ENCODE measurements around the gene ARL6IP4.

The ARL6IP4 gene

DNA sequence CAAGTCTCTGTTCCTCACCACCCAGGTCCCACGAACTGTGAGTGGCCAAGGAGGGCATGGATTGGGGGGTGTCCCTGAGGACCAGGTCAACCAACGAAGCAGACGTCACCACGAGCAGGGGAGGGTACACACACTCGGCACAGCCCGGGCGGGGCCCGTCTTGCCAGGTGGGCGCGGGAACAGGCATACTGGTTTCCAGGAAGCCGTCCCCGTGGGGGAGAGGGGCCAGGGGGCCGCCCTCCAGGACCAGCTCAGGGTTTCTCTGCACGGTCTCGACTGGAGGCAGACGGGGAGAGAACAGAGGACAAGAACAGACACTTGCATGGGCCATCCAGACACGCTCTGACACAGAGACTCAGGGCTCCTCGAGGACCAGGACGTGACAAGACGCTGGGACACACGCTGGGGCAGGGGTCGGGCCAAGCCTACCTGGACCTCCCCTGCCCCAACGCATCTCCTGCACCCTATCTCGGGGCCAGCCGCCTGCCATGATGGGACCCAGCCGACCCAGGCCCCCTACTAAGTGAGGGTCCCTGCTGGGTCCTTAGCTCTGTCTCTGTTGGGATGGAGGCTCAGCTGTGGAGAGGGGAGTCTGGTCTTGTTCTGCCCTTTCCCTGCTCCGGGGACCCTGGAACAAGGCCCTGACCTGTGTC, 11.3 kb downstream of the ARL6IP4 start:
- DNase-seq, result no peak

DNA sequence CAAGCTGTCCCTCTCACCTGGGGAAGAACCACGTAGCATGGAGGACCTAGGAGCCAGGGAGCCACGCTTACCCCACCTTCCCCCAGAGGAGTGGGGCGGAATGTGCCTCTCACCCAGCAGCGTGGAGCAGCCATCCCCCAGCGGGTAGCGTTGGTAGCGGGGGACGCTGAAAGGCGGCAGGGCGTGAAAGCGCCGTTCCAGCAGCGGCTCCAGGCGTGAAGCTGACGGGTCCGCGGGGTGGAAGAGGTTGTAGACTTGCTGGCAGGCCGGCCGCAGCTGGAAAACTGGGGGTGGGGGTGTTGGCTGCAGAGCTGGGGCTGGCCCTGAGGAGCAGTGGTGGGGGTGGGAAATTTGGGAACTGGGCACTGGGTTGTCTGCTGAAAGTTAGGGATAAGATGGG, 11.9 kb downstream of the ARL6IP4 start:
- DNase-seq, result no peak

DNA sequence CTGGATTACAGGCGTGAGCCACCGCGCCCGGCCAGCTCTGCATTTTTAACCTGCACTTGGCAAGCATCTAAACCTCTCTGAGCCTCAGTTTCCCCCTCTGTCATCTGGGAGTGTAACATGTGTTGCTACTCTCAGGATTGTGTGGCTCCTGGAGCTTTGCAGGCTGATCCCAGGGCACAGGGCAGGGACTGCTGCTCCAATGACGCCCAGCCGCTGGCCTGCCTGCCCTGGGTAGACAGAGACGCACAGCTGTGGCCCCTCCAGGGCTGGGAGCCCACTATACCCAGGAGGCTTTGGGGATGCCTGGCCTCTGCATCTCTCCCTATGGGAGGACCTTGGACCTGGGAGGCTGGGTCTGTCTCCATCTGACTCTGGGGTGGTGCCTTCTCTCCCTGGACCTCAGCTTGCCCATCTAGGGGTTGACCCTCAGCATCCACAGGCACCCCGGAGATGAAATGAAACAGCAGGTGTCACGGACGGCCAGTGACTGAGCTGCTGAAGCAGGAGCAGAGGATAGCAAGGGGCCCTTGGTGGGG, 13.7 kb downstream of the ARL6IP4 start:
- DNase-seq, result no peak

DNA sequence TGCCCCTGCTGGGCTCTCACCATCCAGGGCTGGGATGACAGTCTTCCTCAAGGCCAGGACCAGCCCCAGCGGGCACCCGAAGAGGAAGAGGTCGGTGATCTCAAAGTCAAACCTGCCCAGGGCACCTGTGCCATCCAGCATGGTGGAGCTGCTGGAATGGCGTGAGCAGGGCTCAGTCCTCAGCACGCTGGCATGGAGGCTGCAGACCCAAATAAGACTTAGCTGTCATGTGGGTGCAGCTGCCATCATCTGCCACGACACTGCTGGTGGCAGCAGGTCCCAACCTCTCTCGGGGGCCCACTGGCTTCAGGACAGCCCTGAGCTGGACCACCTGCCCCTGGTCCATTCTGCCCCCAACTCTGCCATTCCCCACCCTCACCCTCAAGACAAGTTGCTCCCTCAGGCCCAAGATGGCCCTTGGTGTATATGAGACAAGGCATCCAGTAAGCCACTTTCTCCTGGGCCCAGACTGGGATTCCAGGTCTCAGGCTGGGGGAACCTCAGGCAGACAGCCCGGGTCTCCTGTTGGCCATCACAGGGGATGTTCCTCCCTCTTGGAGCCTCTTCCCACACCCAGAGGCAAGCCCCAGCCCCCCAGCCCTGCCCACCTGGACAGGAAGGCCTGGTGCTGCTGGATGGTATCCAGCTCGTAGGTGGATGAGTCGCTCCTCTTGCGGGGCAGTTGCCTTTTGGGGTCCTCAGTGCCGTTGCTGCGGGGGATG, 14.5 kb downstream of the ARL6IP4 start:
- no peak for DNase-seq

DNA sequence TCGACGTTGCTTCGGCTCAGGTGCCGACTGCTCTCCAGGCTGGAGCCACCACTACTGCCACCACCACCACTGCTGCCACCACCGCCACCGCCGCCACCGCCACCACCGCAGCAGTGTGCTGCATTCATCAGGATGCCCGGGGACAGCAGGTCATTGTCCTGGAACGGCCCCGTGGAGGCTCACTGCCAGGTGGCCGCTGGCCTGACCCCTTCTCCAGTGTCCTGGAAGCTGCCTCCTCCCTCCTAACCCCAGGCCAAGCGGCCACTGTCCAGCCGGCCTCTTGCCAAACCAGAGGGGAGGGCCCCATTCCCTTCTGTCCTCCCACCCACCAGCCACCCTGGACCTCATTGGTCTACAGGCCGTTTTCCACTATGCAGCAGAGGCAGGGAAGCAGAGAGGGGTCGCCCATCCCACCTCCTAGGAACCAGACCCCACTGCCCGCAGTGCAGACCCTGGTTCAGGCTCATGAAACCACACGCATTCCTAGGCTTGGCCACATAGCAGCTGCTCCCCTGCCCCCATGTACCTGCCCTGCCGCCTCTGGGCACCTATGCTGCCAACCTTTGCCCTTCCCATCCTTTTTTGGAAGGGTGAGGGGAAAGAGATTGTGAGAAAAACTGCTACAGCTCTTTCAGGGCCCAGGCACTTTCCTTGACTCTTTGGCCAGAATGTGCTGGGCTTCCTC, 15.2 kb downstream of the ARL6IP4 start:
- no peak for DNase-seq

DNA sequence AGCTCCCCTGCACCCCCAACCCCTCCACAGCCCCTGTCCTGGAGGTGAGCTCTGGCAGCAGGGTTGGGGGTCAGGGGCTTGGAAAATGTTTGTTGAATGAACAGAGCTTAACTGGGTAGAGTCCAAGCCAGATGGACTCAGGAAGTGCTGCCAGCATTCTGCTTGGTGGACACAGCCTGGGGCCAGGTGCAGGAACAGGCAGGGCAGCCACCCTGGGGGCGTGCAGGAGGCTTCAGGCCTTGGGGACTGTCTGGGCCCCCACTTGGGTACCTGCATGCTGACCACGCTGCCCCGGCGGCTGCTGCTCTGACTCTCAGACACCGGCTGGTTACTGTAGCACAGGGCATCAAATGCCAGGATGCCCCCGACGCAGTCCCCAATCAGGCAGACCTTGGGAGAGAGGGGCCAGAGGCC, 15.7 kb downstream of the ARL6IP4 start:
- DNase-seq, result no peak

DNA sequence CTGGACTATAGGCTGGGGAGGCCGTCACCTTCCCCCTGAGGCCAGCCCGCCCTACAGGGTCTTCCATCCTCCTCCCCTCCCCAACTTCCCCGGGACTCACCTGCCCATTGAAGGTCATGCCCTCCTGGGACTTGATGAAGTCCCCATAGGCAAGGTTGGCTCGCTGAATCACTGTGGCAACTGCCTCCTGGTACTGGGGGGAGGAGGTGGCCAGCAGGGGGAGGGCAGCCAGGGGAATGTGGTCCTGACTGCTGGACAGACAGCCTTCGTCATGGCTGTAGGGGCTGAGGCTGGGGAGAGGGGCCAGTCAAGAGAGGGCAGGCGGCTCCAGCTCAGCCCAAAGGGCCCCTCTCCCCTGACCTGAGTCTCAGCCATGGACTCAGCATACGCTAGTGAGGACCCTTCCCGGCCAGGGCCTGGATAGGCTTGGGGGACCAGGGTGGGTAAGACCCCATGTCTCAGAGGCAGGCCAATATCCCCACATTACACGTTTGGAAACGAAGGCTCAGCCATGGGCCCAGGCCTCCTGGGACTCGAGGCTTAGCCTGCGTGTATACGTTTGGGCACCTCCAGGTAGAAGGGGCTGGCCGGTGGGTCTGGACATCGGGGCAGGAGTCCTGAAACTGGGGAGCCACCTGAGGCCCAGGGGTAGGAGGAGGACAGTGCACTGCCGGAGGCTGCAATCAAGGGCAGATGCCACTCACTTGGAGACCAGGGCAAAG, 16.3 kb downstream of the ARL6IP4 start:
- no peak for DNase-seq

DNA sequence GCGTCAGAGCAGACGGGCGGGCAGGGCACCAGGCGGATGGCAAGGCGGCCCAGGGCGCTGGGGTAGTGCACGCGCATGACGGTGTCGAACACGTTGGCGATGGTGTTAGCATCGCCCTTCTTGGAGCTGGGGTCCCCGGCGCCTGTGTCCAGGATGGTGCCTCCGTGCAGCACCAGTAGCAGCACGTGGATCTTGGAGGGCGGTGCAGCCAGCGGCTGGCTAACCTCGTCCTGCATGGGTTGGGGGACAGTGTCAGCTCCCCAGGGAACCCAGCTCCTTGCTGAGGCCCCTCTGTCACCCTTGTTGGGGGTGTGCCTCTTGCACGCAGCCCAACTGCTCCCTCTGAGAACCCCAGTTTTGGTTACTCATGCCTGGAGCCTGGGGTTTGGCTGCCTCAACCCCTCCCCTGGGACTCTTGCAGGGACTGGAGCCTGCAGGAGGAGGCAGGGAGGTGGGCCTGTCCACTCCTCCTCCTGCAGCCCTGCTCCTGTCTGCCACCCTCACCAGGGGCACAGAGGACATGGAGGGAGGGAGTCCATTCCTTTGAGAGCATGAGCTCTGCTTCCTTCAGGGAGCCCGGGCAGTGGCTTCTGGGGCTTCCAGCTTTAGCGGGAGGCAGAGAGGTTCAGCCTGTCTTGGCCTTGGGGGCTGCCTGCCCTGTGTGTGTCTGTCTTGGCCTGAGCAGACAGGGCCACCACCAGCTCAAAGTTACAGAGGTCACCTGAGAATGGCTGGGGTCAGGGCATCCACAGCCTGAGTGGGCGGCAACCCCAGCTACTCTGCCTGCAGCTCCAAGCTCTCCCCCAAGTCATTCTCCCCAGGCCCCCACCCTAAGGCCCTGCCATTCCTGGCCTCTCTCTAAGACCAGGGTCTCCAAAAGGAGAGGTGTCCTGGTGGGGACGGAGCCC, 17.1 kb downstream of the ARL6IP4 start:
- DNase-seq, result no peak

DNA sequence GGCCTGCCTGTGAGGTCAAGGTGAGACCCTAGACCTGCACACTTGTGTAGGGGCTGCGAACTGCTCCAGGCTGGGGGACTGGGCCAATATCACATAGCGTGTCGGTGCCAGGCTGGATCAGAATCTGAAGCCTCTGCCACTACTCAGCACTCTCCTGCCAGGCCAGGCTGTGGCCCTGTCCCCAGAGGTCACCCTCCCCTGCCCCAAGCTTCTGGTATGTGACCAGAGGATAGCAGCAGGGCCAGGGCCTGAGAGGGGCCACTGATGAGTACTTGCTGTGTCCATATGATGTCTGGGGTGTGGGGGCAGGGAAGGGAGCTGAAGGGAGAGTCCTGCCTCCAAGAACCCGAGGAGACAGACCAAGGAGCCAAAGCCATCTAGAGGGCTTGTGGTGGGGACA, 17.8 kb downstream of the ARL6IP4 start:
- DNase-seq, result no peak

DNA sequence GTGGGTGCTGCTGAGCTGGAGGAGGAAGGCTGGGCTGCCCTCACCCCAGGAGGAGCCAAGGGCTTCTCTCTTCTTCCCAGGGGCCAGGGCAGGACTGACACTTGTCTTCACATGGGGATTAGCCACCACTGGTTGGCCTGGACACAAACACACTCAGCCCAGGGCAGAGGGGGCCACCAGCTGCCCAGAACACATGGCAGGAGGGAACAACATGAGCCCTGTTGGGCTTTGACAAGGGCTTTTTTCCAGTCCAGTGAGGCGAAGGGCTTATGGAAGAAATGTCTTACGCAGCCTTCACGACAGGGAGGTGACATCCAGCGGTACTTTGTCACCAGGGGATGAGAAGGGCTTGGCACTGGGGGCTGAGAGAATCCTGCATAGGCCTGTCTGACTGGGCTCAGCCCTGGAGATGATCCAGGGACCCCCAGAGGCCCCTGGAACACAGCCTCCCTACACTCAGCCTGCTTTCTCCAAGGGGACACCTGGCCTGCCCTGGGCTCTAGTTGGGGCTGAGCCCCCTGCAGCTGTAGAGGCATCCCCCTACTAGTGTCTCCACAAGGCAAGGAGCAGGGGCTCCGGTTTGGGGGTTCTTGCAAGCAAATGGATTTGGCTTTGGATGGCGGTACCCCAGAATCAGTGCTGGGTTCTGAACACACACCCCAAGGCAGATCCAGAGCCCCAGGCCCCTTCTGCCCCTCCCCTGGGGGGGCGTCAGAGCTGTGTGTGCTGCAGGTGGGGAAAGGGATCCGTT, 18.9 kb downstream of the ARL6IP4 start:
- no peak for DNase-seq

DNA sequence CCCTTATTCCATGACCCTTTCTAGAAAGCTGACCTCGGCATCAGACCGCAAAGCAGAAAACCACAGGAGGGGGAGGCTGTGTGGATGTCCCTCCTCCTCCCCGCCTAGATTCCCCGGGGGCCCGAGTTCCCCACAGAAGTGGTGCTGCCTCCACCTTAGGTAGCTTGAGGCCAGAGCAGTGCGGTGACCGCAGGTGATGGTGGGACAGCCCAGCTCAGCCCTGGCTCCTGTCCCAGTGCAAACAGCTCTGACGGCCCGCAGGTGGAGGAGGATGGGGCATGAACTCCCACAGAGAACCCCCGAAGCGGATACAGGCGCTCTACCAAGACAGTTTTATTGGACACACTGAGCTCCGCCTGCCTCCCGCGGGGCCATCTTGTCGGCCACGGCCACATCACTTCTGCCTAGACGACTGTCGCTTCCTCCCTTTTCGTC, 19.5 kb downstream of the ARL6IP4 start:
- no peak for DNase-seq

DNA sequence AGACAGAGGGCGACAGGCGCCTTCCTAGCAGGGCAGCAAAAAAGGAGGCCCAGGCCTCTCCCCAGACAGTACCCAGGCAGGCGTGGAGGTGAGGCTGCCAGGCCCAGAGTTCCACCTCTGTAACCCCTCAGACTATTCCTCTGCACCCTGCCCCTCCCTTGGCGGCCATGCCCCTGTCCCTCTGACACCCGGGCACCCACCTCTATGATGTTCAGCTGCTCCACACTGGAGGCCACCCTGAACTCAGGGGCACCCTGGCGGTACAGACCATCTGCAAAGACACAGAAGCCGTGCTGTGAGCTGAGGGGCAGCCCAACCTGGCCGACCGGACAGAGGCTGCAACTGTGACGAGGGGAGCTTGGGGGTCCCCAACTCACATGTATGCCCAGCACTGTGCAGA, 20.1 kb downstream of the ARL6IP4 start:
- no peak for DNase-seq

DNA sequence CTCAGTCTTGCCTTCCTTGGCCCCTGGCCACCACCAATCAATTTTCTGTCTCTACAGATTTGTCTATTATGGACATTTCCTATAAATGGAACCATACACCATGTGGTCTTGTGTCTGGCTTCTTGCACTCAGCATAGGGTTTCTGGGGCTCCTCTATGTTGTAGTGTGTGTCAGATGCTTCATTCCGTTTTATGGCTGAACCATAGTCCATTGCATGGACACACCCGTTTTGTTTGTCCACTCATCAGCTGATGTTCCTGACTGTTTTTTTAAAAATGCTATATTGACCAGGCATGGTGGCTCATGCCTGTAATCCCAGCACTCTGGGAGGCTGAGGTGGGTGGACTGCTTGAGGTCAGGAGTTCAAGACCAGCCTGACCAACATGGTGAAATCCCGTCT, 21.0 kb downstream of the ARL6IP4 start:
- no peak for DNase-seq

DNA sequence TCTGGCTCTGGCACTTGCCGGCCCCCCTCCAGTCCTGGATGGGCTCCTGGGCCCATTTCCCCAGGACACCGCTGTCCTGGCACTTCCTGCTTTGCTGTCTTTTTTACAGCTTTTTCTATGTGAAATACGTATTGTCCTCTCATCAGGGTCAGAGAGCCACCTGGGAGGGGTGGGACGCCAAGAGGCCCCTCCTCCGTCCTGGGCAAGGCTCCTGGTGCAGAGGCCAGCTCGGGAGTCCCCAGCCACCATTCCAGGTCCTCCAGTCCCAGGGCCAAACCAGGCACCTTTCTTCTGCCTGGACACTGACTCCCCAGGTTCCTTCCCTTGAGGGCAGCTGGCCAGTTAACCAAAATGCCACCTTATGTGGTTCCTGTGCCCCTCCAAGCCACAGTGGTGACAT, 22.8 kb downstream of the ARL6IP4 start:
- DNase-seq, result no peak

DNA sequence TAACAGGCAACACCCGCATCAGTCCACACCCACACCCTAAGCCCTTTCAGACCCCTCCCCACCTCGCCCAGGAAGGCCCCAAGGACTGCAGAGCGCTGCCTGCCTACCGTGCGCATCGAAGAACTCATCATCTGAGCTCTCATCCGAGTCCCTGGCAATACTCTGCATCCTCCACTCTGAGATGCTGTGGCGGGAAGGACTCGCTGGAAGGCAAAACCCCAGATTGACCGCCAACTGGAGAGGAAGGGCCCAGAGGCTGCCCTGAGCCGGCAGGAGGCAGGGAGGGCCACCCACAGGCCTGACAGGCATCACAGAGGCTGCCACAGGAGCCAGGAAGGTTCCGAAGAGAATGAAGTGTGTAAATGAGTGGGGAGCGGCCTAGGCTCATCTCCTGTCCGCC, 23.8 kb downstream of the ARL6IP4 start:
- DNase-seq, result no peak

DNA sequence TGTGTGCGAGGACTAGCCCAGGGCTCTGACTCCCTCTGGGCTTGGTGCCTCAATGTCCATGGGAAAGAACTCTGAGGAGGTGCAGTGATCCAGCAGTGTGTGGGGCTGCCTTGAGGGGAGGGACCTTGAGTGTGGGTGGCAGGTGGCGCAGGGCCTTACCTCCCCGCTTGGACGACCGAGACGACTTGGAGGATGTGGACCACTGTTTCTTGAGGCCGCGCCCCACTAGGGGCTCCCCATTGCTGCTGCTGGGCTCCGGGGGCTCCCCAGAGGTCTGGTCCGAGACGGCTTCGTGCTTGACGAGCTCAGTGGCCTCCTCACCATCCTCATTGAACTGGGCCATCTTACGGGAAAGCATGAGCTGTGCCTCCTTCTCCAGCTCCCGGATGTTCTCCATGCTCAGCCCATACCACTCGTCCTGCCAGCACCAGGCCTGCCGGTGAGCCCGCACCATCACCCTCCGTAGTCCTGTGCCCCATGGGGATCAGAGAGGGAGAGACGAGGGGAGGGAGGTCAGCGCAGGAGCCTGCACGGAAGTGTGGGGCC, 24.7 kb downstream of the ARL6IP4 start:
- DNase-seq, result no peak

DNA sequence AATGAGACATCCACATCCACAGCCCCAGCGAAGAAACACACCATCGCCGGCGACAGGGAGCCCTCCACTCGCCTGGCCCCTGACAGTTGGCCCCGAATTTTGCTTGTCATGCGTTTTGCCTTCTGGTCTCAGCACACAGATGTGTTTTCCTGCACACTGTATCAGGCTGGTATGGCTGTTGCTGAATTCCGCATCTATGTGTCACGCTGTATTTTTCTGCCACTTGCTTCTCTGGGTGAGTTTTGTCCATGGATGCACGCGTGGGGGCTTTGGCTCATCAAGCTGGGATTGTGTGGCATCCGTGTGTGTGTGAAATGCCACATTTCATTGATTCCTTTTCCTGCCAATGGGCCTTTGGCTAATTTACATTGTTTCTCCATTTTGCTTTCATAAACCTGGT, 26.5 kb downstream of the ARL6IP4 start:
- DNase-seq, result no peak

DNA sequence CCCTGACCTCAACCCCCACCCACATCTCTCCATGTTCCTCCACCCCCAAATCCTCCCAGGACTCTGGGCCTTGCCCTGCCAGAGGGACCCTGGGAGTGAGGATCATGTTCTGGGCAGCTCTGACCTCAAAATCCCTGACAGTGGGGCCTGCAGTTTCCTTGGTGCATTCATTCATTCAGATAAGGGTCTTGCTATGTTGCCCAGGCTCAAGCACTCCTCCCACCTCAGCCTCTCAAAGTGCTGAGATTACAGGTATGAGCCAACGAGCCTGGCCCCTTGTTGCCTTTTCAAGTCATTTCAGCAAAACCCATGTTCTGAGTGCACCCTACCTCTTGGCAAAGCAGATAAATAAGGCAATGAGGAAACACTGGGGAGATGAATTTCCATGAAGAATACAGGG, 29.6 kb downstream of the ARL6IP4 start:
- DNase-seq, result no peak

DNA sequence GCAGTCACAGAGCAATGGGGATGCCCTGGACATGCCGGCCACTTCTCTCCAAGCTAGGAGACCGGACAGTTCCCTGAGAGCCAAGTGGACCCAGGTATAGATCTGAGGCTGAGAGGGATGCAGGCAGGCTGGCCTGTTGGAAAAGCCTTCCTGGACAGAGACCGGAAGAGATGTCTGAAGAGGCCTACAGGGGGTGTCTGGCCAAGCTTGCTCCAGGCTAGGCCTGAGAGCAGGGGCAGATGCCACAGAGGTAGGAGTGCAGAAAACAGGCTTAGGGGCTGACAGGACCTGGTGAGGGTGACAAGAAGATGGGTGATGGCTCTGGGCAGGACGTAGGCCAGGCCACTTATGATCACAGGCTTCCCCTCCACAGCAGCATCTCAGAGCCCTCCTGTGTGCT, 30.2 kb downstream of the ARL6IP4 start:
- DNase-seq, result no peak

DNA sequence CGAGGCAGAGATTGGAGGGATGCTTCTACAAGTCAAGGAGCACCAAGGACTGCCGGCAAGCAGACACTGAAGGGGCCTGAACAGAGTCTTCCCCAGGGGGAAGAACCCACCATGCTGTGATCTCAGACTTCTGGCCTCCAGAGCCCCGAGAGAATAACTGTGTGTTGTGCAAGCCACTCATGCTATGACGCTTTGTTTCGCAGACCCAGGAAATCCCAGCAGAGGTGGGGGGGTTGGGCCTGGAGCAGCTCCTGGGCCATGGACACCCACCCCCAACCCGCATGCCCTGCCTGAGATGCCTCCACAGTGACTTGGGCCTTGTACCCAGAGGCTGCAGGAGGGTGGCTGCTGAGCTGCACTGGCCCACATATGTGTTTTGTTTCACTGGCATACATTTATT, 31.2 kb downstream of the ARL6IP4 start:
- DNase-seq, result no peak

Data from activated CD4-positive, alpha-beta T cell treated with anti-CD3 and anti-CD28 coated beads for 1 hour (primary cell).